ENCODE results near the gene ADCK1. TPM values are rescaled to one million over a fixed set of nuclear protein-coding genes. Genes with fewer than 3 reads are reported as not detected.
A peak's percentile ranks its signal among the peaks of the same experiment; 100 is the strongest.

The ADCK1 gene
- total RNA-seq, 1 experiment from 2014 or later, result 12.2 TPM

DNA sequence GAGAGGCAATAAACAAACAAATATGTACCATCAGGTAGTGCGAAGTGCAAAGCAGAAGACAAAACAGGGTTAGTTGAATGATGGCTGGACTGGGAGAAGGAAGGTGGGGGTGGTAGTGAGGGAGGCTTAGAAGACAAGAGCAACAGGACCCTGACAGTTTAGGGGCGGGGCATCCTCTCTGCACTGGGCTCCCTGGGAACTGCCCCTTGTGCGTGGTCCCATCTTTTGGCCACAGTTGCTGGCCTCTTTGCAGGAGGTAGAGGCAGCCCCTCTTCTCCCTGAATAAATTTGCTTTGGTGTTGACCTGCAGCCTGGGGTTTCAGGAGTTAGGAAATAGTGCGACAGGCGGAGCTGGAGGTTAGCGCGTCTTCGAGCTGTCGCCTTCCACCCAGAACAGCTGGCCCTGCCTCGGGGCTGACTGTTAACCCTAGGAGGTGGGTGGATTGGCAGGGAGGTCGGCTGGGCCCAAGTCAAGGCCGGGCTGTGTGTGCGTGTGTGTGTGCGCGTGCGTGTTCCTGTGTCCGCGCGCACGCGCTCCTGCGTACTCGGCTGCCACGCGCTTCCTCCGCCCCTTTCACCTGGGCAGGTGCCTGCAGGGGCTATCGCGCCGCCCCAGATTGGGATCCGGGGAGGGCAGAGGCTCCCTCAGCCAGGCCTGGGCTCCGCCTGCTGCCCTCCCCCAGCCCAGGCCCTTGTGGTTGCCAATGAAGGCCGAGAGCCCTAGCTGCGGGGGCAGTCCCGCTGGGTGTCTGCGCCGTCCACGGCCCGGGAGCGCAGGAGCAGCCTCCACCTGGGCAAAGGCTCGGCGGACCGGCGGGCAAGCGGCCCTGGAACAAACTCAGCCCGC, 180.8 kb downstream of the ADCK1 start:
- no peaks in the 10 kb centered on the region for H3K36me3 Mint-ChIP-seq (ENCODE audit: insufficient read depth in 1 of 3, low read depth in 3 of 3)
- no peak overlapping the region for H3K9ac ChIP-seq (ENCODE audit: extremely low read depth, insufficient read length, low read length)

More for the DNA sequence above, 180.8 kb downstream of the ADCK1 start:
- Histone ChIP-seq H2AK5ac (ENCODE audit: insufficient read length, low read length) (no peak overlapping the region), H2AFZ (ENCODE audit: low read length) (no peak overlapping the region), H3K23ac (ENCODE audit: insufficient read length, low read depth, low read length) (no peak overlapping the region), H3K4me1 (ENCODE audit: insufficient read depth, low read length) (no peaks in the 10 kb centered on the region), H4K5ac (ENCODE audit: insufficient read length, low read depth, low read length) (no peak overlapping the region), H3K18ac (ENCODE audit: insufficient read length, low read depth, low read length) (no peak overlapping the region), H4K20me1 (ENCODE audit: control insufficient read depth, insufficient read depth, insufficient read length) (no peaks in the 10 kb centered on the region), H3K79me1 (ENCODE audit: insufficient read depth, low read depth, low read length, poor library complexity, severe bottlenecking) (no peaks in the 10 kb centered on the region), H4K91ac (ENCODE audit: insufficient read length, low read depth, low read length) (no peak overlapping the region), H3K56ac (ENCODE audit: insufficient read length, low read depth, low read length) (no peak overlapping the region), H3K4ac (ENCODE audit: low read depth, low read length) (no peak overlapping the region), H2BK120ac (ENCODE audit: low read depth, low read length, poor library complexity, severe bottlenecking) (no peak overlapping the region), H3K79me2 (ENCODE audit: insufficient read depth, low read length) (no peaks in the 10 kb centered on the region), H3K23me2 (ENCODE audit: insufficient read length, low read depth, low read length, poor library complexity, severe bottlenecking) (peaks cover 12% of the 10 kb centered on the region), H3K14ac (ENCODE audit: insufficient read depth, low read length) (no peak overlapping the region; the same call in 1 of the 2 replicates), H3K27me3 (ENCODE audit: insufficient read depth, low read length) (no peaks in the 10 kb centered on the region), H2BK20ac (ENCODE audit: low read depth, low read length, poor library complexity, severe bottlenecking) (no peak overlapping the region), H3T11ph (ENCODE audit: low read length) (no peak overlapping the region), H2BK5ac (ENCODE audit: insufficient read length, low read length) (no peak overlapping the region), H4K8ac (replicated peaks; ENCODE audit: insufficient read length, low read depth, low read length) (no peak overlapping the region), H3K4me2 (ENCODE audit: insufficient read depth, insufficient read length, low read length) (peak overlapping the region; percentile 76), H3K9me3 (ENCODE audit: control insufficient read depth, low read depth, low read length) (no peaks in the 10 kb centered on the region), H2BK12ac (ENCODE audit: insufficient read length, low read depth, low read length) (no peak overlapping the region), H3K27ac (ENCODE audit: insufficient read length, low read depth, low read length) (no peak overlapping the region), H2BK15ac (ENCODE audit: low read depth, low read length) (no peak overlapping the region)
- peak overlapping the region; percentile 69 to 71 for H3K4me3 Mint-ChIP-seq
- TF ChIP-seq, protein P1, sequence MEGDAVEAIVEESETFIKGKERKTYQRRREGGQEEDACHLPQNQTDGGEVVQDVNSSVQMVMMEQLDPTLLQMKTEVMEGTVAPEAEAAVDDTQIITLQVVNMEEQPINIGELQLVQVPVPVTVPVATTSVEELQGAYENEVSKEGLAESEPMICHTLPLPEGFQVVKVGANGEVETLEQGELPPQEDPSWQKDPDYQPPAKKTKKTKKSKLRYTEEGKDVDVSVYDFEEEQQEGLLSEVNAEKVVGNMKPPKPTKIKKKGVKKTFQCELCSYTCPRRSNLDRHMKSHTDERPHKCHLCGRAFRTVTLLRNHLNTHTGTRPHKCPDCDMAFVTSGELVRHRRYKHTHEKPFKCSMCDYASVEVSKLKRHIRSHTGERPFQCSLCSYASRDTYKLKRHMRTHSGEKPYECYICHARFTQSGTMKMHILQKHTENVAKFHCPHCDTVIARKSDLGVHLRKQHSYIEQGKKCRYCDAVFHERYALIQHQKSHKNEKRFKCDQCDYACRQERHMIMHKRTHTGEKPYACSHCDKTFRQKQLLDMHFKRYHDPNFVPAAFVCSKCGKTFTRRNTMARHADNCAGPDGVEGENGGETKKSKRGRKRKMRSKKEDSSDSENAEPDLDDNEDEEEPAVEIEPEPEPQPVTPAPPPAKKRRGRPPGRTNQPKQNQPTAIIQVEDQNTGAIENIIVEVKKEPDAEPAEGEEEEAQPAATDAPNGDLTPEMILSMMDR (conservative IDR thresholded peaks at IDR 0.05), result no peak
- peaks cover 24 to 29% of the 10 kb centered on the region in 2 experiments for H3K4me1 Mint-ChIP-seq
- no peak overlapping the region for H3K27ac Mint-ChIP-seq
- H3K27me3 Mint-ChIP-seq (ENCODE audit: low read depth), result peaks cover 26% of the 10 kb centered on the region
- no peaks in the 10 kb centered on the region for H3K9me3 Mint-ChIP-seq
- DNase-seq, result peak; percentile 68
- no CpG with 5 or more reads among the region's 45 CpGs for WGBS (ENCODE audit: extremely low coverage, insufficient read length, low lambda C conversion rate)

Other genes starting within 250 kb of the ADCK1 start
- 32.6 and 38.2 TPM in 2 replicates for gene SPTLC2, start 183.5 kb upstream of the ADCK1 start, total RNA-seq (2021)
- 17.4 and 18.7 TPM in 2 replicates for gene ALKBH1, start 92.1 kb upstream of the ADCK1 start, total RNA-seq (2021)
- gene SLIRP, start 92.0 kb upstream of the ADCK1 start, total RNA-seq (2021), result 337 TPM in 2 replicates
- gene SNW1, start 39.0 kb upstream of the ADCK1 start, total RNA-seq (2021), result 97.2 and 103 TPM in 2 replicates